HG02852 (cell line): ENCODE measurements around the gene CCDC80.

Experiments
- ATAC-seq: cut with Tn5 transposase; IDR thresholded peaks from one replicate; pipeline ENCODE4 v1.9.1; 2021; ENCODE audit warnings: mild to moderate bottlenecking, moderate library complexity; ENCODE audit not compliant: unreplicated experiment

Gene CCDC80

GRCh38 chr3:112656043-112656442, 15.1 kb upstream of the CCDC80 start:
- no peak for ATAC-seq

GRCh38 chr3:112654979-112655378, 14.0 kb upstream of the CCDC80 start:
- no peak for ATAC-seq

GRCh38 chr3:112654492-112654891, 13.5 kb upstream of the CCDC80 start:
- ATAC-seq, result no peak

GRCh38 chr3:112653881-112654300, 12.9 kb upstream of the CCDC80 start:
- no peak for ATAC-seq

- ATAC-seq, result no peak
These were observed 12.4 kb upstream of the CCDC80 start for GRCh38 chr3:112653209-112653871.

- ATAC-seq, result no peak
These were observed 10.6 kb upstream of the CCDC80 start for GRCh38 chr3:112651516-112651915.

- no peak for ATAC-seq
These were observed 10.1 kb upstream of the CCDC80 start for GRCh38 chr3:112651071-112651470.

- no peak for ATAC-seq
These were observed 9.5 kb upstream of the CCDC80 start for GRCh38 chr3:112650482-112650881.

- ATAC-seq, result no peak
These were observed 8.5 kb upstream of the CCDC80 start for GRCh38 chr3:112649478-112649735.

- no peak for ATAC-seq
These were observed 6.2 kb upstream of the CCDC80 start for GRCh38 chr3:112647122-112647521.

GRCh38 chr3:112646623-112647022, 5.7 kb upstream of the CCDC80 start:
- no peak for ATAC-seq

GRCh38 chr3:112644453-112644852, 3.5 kb upstream of the CCDC80 start:
- no peak for ATAC-seq

GRCh38 chr3:112643621-112644240, 2.8 kb upstream of the CCDC80 start:
- no peak for ATAC-seq

GRCh38 chr3:112642912-112643506, 2.1 kb upstream of the CCDC80 start:
- ATAC-seq, result peak; percentile 93

GRCh38 chr3:112640276-112640929, 540 bp downstream of the CCDC80 start:
- no peak for ATAC-seq

- no peak for ATAC-seq
These were observed 1.3 kb downstream of the CCDC80 start for GRCh38 chr3:112639455-112640225.

- ATAC-seq, result no peak
These were observed 2.5 kb downstream of the CCDC80 start for GRCh38 chr3:112638327-112639020.

GRCh38 chr3:112637700-112638099, 3.2 kb downstream of the CCDC80 start:
- ATAC-seq, result no peak

GRCh38 chr3:112635674-112636073, 5.3 kb downstream of the CCDC80 start:
- ATAC-seq, result no peak

- no peak for ATAC-seq
These were observed 6.0 kb downstream of the CCDC80 start for GRCh38 chr3:112634786-112635541.
